Measurements from ENCODE around the gene PACS1.

DNA sequence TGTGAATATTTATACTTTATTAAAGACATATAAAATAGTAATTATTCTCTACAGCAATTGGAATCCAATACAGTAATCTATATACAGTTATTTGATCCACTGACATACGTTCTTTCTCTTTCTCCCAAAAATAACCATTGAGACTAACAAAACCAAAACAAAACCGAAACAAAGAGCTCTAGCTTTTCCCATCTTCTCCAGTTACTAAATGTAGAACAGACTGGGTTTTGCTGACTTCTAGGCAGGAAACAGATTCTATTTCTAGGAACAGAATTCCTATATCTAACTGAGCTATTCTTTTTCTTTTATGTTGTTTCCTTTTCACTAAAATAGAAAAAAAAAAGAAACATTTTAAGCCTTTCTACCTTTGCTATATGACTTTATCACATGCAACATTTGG, 80.1 kb downstream of the PACS1 start:
- TF ChIP-seq, protein P1, sequence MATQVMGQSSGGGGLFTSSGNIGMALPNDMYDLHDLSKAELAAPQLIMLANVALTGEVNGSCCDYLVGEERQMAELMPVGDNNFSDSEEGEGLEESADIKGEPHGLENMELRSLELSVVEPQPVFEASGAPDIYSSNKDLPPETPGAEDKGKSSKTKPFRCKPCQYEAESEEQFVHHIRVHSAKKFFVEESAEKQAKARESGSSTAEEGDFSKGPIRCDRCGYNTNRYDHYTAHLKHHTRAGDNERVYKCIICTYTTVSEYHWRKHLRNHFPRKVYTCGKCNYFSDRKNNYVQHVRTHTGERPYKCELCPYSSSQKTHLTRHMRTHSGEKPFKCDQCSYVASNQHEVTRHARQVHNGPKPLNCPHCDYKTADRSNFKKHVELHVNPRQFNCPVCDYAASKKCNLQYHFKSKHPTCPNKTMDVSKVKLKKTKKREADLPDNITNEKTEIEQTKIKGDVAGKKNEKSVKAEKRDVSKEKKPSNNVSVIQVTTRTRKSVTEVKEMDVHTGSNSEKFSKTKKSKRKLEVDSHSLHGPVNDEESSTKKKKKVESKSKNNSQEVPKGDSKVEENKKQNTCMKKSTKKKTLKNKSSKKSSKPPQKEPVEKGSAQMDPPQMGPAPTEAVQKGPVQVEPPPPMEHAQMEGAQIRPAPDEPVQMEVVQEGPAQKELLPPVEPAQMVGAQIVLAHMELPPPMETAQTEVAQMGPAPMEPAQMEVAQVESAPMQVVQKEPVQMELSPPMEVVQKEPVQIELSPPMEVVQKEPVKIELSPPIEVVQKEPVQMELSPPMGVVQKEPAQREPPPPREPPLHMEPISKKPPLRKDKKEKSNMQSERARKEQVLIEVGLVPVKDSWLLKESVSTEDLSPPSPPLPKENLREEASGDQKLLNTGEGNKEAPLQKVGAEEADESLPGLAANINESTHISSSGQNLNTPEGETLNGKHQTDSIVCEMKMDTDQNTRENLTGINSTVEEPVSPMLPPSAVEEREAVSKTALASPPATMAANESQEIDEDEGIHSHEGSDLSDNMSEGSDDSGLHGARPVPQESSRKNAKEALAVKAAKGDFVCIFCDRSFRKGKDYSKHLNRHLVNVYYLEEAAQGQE (IDR thresholded peaks at IDR 0.05; ENCODE audit: low read depth), result no peak
- TF ChIP-seq, protein P2, sequence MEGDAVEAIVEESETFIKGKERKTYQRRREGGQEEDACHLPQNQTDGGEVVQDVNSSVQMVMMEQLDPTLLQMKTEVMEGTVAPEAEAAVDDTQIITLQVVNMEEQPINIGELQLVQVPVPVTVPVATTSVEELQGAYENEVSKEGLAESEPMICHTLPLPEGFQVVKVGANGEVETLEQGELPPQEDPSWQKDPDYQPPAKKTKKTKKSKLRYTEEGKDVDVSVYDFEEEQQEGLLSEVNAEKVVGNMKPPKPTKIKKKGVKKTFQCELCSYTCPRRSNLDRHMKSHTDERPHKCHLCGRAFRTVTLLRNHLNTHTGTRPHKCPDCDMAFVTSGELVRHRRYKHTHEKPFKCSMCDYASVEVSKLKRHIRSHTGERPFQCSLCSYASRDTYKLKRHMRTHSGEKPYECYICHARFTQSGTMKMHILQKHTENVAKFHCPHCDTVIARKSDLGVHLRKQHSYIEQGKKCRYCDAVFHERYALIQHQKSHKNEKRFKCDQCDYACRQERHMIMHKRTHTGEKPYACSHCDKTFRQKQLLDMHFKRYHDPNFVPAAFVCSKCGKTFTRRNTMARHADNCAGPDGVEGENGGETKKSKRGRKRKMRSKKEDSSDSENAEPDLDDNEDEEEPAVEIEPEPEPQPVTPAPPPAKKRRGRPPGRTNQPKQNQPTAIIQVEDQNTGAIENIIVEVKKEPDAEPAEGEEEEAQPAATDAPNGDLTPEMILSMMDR (IDR thresholded peaks at IDR 0.05 in 2 of 3, conservative IDR thresholded peaks at IDR 0.05 in 1 of 3; ENCODE audit: borderline replicate concordance in 1 of 3, insufficient read depth in 1 of 3, low read depth in 2 of 3, low read length in 2 of 3), result no peak
- TF ChIP-seq TCF7L2 (IDR thresholded peaks at IDR 0.05; ENCODE audit: borderline replicate concordance, extremely low read depth, insufficient read depth, insufficient read length) (no peak), YY1 (IDR thresholded peaks at IDR 0.05; ENCODE audit: extremely low read depth, insufficient replicate concordance, low read depth, low read length) (no peak), RAD21 (IDR thresholded peaks at IDR 0.05; ENCODE audit: low read depth) (no peak), EZH2phosphoT487 (IDR thresholded peaks at IDR 0.05; ENCODE audit: borderline replicate concordance) (no peak), JUND (IDR thresholded peaks at IDR 0.05) (no peak), POLR2AphosphoS5 (IDR thresholded peaks at IDR 0.05; ENCODE audit: low read depth, low read length) (no peak), POLR2A (IDR thresholded peaks at IDR 0.05; ENCODE audit: borderline replicate concordance, extremely low read depth, insufficient read depth, insufficient read length) (no peak)
- TF ChIP-seq, protein P3, sequence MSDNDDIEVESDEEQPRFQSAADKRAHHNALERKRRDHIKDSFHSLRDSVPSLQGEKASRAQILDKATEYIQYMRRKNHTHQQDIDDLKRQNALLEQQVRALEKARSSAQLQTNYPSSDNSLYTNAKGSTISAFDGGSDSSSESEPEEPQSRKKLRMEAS (IDR thresholded peaks at IDR 0.05), result no peak

Measured in HCT116 (cell line).